Ishikawa (cell line): ENCODE data around the gene KCNA10.

ENCODE experiments used
- CEBPB ChIP-seq: IDR thresholded peaks from 2 replicates; pipeline ENCODE4 v1.6.1; 2012
- CREB1 ChIP-seq: IDR thresholded peaks from 2 replicates; pipeline ENCODE4 v1.6.1; 2012; ENCODE audit warnings: low read depth
- EGR1 ChIP-seq: IDR thresholded peaks from 2 replicates; pipeline ENCODE4 v1.6.1; 2012
- EP300 ChIP-seq: IDR thresholded peaks from 2 replicates; pipeline ENCODE4 v1.6.1; 2012; ENCODE audit warnings: borderline replicate concordance
- FOXM1 ChIP-seq: IDR thresholded peaks from 2 replicates; pipeline ENCODE4 v1.6.1; 2012; ENCODE audit warnings: low read depth, borderline replicate concordance
- MAX ChIP-seq: IDR thresholded peaks from 2 replicates; pipeline ENCODE4 v1.6.1; 2012
- NFIC ChIP-seq: IDR thresholded peaks from 2 replicates; pipeline ENCODE4 v1.6.1; 2012
- RAD21 ChIP-seq: IDR thresholded peaks from 2 replicates; pipeline ENCODE4 v1.6.1; 2012; ENCODE audit warnings: low read depth
- REST ChIP-seq: IDR thresholded peaks from 2 replicates; pipeline ENCODE4 v1.6.1; 2012; ENCODE audit warnings: low read depth, mild to moderate bottlenecking
- TAF1 ChIP-seq: IDR thresholded peaks from 2 replicates; pipeline ENCODE4 v1.6.1; 2012; ENCODE audit warnings: low read depth, mild to moderate bottlenecking
- TCF12 ChIP-seq: IDR thresholded peaks from 2 replicates; pipeline ENCODE4 v1.6.1; 2012; ENCODE audit warnings: low read depth
- TEAD4 ChIP-seq: IDR thresholded peaks from 2 replicates; pipeline ENCODE4 v1.6.1; 2012
- USF1 ChIP-seq: IDR thresholded peaks from 2 replicates; pipeline ENCODE4 v1.6.1; 2012
- YY1 ChIP-seq: IDR thresholded peaks from 2 replicates; pipeline ENCODE4 v1.6.1; 2012; ENCODE audit warnings: low read depth

- no peak for TF ChIP-seq EGR1
- TF ChIP-seq EP300: no peak
- TF ChIP-seq CEBPB: no peak
- no peak for TF ChIP-seq YY1
- TF ChIP-seq TEAD4: no peak
- no peak for TF ChIP-seq REST
- TF ChIP-seq RAD21: no peak
- TF ChIP-seq CREB1: no peak
- TF ChIP-seq MAX: no peak
- no peak for TF ChIP-seq USF1
- no peak for TF ChIP-seq TCF12
- TF ChIP-seq NFIC: no peak
- no peak for TF ChIP-seq FOXM1
- no peak for TF ChIP-seq TAF1
Observed at GRCh38 chr1:110488161-110488560, 30.8 kb downstream of the KCNA10 start.
